ENCODE results near the gene METRNL.

Gene METRNL

DNA sequence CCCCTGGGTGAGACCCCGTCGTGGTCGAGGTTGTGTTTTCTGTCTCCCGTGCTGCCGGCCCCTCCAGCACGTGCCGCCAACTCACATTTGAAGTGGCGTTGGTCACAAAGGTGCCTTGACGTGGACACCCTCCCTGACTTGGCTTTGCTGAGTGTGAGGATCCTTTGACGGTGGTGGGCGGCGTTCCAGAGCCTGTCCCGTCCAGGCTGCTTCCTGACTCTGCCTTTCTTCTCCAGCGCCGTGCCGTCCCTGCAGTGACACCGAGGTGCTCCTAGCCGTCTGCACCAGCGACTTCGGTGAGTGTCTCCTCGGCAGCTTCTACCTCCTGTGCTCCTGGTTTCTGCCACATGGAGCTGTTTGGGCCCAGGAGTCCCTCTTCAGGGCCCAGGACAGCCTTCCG, 13.5 kb downstream of the METRNL start:
- no peak overlapping the region for H2AFZ ChIP-seq (ENCODE audit: low read length)
- H3K4me3 ChIP-seq (ENCODE audit: low read length), result no peak overlapping the region
- no peak overlapping the region for H3K27ac ChIP-seq (ENCODE audit: low read length)
- no peaks in the 10 kb centered on the region for H3K79me2 ChIP-seq (ENCODE audit: low read length)
- H3K4me1 ChIP-seq (ENCODE audit: low read length), result no peaks in the 10 kb centered on the region
- DNase-seq, result no peak
- H3K9me2 ChIP-seq (replicated peaks; ENCODE audit: insufficient read depth, low read length), result no peaks in the 10 kb centered on the region
- H3K27me3 ChIP-seq (replicated peaks; ENCODE audit: insufficient read depth, low read length), result peaks cover 37% of the 10 kb centered on the region
- H3K9ac ChIP-seq (ENCODE audit: low read length), result no peak overlapping the region
- no peaks in the 10 kb centered on the region for H3F3A ChIP-seq (ENCODE audit: insufficient read depth, low read length)
- H4K20me1 ChIP-seq (ENCODE audit: insufficient read depth, low read length), result no peaks in the 10 kb centered on the region
- H3K4me2 ChIP-seq (ENCODE audit: low read depth, low read length), result no peak overlapping the region
- TF ChIP-seq EZH2phosphoT487 (IDR thresholded peaks at IDR 0.05; ENCODE audit: low read length), result no peak
- no peak for TF ChIP-seq EZH2 (optimal IDR thresholded peaks at IDR 0.05; ENCODE audit: low read depth, low read length)
- TF ChIP-seq CTCF (IDR thresholded peaks at IDR 0.05; ENCODE audit: low read length), result no peak
- H3K36me3 ChIP-seq (replicated peaks; ENCODE audit: insufficient read depth, low read length), result no peaks in the 10 kb centered on the region
- no peaks in the 10 kb centered on the region for H3K9me3 ChIP-seq (replicated peaks; ENCODE audit: insufficient read depth, low read length)

DNA sequence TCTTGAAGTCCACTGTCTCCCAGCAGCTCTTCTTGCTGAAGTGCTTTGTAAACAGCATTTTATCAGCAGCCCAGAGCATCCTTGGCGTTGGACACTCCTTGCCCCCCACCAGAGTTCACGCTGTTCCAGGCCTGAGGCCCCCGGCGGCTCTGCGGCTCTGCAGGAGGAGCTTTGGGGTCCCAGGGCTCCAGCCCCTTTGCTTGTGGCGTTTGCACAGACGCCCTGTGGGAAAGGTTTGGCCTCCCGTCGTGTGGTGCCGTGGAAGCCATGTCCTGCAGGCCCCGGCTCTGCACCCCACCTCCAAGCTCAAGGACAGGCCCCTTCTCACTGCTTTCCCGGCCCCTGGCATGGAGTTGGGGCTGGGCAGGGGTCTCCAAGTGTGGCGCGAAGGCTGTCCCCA, 14.1 kb downstream of the METRNL start:
- no peak overlapping the region for H2AFZ ChIP-seq (ENCODE audit: low read length)
- H3K36me3 ChIP-seq (replicated peaks; ENCODE audit: insufficient read depth, low read length), result no peaks in the 10 kb centered on the region
- no peaks in the 10 kb centered on the region for H3K9me3 ChIP-seq (replicated peaks; ENCODE audit: insufficient read depth, low read length)
- no peak overlapping the region for H3K27ac ChIP-seq (ENCODE audit: low read length)
- no peak overlapping the region for H3K9ac ChIP-seq (ENCODE audit: low read length)
- no peaks in the 10 kb centered on the region for H3K4me1 ChIP-seq (ENCODE audit: low read length)
- peaks cover 42% of the 10 kb centered on the region for H3K27me3 ChIP-seq (replicated peaks; ENCODE audit: insufficient read depth, low read length)
- H3K4me3 ChIP-seq (ENCODE audit: low read length), result no peak overlapping the region
- H3K9me2 ChIP-seq (replicated peaks; ENCODE audit: insufficient read depth, low read length), result no peaks in the 10 kb centered on the region
- DNase-seq, result no peak
- TF ChIP-seq EZH2phosphoT487 (IDR thresholded peaks at IDR 0.05; ENCODE audit: low read length) (no peak), EZH2 (optimal IDR thresholded peaks at IDR 0.05; ENCODE audit: low read depth, low read length) (no peak), CTCF (IDR thresholded peaks at IDR 0.05; ENCODE audit: low read length) (no peak)
- H3F3A ChIP-seq (ENCODE audit: insufficient read depth, low read length), result no peaks in the 10 kb centered on the region
- no peaks in the 10 kb centered on the region for H3K79me2 ChIP-seq (ENCODE audit: low read length)
- no peak overlapping the region for H3K4me2 ChIP-seq (ENCODE audit: low read depth, low read length)
- H4K20me1 ChIP-seq (ENCODE audit: insufficient read depth, low read length), result no peaks in the 10 kb centered on the region

GRCh38 chr17:83094291-83094690, 14.9 kb downstream of the METRNL start:
- Histone ChIP-seq H3K9me2 (replicated peaks; ENCODE audit: insufficient read depth, low read length) (no peaks in the 10 kb centered on the region), H2AFZ (ENCODE audit: low read length) (no peak overlapping the region), H3K27me3 (replicated peaks; ENCODE audit: insufficient read depth, low read length) (peaks cover 50% of the 10 kb centered on the region), H3K79me2 (ENCODE audit: low read length) (no peaks in the 10 kb centered on the region), H3K36me3 (replicated peaks; ENCODE audit: insufficient read depth, low read length) (no peaks in the 10 kb centered on the region), H3K9me3 (replicated peaks; ENCODE audit: insufficient read depth, low read length) (no peaks in the 10 kb centered on the region), H3K27ac (ENCODE audit: low read length) (no peak overlapping the region), H3K4me2 (ENCODE audit: low read depth, low read length) (no peak overlapping the region), H3K9ac (ENCODE audit: low read length) (no peak overlapping the region), H3K4me1 (ENCODE audit: low read length) (no peaks in the 10 kb centered on the region), H3K4me3 (ENCODE audit: low read length) (no peak overlapping the region), H3F3A (ENCODE audit: insufficient read depth, low read length) (no peaks in the 10 kb centered on the region), H4K20me1 (ENCODE audit: insufficient read depth, low read length) (no peaks in the 10 kb centered on the region)
- TF ChIP-seq CTCF (IDR thresholded peaks at IDR 0.05; ENCODE audit: low read length) (no peak), EZH2phosphoT487 (IDR thresholded peaks at IDR 0.05; ENCODE audit: low read length) (no peak), EZH2 (optimal IDR thresholded peaks at IDR 0.05; ENCODE audit: low read depth, low read length) (no peak)
- DNase-seq, result no peak

Data from MM.1S (cell line).